ENCODE data around the gene CHERP. TPM values are rescaled to one million over a fixed set of nuclear protein-coding genes. Genes with fewer than 3 reads are reported as not detected.

The CHERP gene, protein sequence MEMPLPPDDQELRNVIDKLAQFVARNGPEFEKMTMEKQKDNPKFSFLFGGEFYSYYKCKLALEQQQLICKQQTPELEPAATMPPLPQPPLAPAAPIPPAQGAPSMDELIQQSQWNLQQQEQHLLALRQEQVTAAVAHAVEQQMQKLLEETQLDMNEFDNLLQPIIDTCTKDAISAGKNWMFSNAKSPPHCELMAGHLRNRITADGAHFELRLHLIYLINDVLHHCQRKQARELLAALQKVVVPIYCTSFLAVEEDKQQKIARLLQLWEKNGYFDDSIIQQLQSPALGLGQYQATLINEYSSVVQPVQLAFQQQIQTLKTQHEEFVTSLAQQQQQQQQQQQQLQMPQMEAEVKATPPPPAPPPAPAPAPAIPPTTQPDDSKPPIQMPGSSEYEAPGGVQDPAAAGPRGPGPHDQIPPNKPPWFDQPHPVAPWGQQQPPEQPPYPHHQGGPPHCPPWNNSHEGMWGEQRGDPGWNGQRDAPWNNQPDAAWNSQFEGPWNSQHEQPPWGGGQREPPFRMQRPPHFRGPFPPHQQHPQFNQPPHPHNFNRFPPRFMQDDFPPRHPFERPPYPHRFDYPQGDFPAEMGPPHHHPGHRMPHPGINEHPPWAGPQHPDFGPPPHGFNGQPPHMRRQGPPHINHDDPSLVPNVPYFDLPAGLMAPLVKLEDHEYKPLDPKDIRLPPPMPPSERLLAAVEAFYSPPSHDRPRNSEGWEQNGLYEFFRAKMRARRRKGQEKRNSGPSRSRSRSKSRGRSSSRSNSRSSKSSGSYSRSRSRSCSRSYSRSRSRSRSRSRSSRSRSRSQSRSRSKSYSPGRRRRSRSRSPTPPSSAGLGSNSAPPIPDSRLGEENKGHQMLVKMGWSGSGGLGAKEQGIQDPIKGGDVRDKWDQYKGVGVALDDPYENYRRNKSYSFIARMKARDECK
- 12.0 and 13.6 TPM in 2 replicates for polyA plus RNA-seq (2014; cell fraction: cytosol; rRNA removed)
- polyA plus RNA-seq (2014; cell fraction: nucleus; rRNA removed), result 28.7 and 30.1 TPM in 2 replicates

DNA sequence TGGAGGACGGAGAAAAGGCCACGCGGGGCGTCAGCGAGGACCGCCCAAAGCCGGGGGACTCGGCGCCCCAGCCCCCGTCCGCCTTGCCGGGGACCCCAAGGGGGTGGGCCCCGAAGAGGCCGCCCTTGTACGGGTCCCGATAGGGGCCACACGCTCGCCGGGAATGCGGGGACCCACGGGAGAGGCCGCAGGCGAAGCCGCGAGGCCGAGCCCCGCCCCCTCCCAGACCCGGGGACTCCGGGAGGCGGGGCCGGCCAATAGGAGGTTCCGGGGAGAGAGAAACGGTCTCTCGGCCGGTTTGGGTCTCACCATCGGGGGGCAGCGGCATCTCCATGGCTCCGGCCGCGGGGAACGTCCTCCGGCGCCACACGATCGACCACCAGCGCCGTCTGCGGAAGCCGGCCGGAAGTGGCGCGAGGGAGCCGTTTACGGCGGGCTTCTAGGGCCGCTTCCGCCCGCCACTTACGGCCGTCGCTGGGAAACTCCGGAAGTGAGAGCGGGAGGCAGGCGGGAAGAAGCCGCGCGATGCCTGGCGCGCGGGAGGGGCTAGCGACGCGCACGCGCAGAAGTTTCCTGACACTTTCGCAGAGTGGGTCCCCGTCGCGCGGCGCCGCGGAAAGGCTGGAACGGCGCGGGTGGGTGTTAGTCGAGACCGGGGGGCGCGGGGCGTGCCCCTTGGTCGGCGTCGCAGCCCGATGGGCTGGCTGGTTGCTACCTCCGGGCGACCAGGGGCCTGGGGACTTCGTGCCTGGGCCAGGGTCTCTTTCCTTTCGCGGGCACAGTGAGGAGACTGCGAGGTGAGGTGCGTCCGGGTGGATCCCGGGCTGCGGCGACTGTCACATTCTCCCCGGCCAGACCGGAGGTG is at the start of gene CHERP:
TSS of gene CHERP (minus strand) at position 393 of the 865 bp plus-strand sequence. CDS start at position 334, 59 bp downstream.
- DNase-seq (ENCODE audit: low spot score), result peak; percentile 92

DNA sequence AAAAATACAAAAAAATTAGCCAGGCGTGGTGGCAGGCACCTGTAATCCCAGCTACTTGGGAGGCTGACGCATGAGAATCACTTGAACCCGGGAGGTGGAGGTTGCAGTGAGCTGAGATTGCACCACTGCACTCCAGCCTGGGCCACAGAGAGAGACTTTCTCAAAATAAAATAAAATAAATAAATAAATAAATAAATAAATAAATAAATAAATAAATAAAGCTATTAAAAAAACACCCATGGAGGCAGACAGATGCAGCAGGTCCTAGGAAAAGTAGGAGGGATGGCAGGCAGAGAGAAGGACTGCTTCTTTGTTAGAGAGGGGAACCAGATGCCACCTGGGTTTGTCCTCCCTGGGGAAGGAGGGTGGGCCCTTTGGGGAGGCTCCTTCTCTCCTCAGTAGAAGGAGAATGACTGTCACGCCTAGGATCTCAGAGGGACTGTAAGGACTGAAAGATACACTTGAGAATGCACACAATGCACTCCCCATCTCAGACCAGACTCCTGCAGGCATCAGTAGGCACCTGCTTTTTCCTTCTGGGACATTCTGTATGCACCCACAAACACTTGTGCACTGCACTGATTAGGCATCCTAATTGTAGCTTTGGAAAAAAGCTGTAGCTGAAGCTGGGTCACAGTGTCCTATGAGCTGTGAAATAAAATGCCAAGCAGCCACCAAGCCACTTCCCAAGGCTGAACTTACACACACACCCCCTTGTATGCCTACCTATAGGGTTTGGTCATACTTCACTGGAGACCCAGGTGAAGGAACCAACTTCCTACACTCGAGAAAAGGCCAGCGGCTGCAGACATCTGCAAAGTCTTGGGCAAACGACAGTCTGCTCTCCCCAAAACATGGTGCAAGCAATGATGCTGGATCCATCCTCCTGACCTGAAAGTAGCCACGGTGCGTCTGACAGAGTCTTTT is 48.9 kb upstream of the CHERP start:
- no peak for DNase-seq (ENCODE audit: low spot score)

DNA sequence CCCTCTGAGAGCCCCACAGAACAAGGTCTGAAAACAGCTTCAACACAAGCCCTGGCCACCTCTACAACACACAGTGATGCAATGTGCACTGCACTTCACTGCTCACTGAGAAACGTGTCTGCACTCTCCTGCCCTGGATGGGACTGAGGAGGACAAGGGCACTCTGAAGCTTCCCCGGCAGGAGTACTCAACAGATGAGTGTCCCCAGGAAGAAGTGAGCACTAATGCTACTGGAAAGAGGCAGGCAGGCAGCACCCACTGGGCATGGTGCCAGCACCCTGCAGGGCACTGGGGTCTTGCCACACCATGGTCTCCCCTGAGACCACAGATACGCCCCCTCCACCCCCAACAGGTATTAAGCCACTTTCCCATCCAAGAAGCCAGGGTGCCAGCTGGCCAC is 47.7 kb upstream of the CHERP start:
- DNase-seq (ENCODE audit: low spot score), result no peak

DNA sequence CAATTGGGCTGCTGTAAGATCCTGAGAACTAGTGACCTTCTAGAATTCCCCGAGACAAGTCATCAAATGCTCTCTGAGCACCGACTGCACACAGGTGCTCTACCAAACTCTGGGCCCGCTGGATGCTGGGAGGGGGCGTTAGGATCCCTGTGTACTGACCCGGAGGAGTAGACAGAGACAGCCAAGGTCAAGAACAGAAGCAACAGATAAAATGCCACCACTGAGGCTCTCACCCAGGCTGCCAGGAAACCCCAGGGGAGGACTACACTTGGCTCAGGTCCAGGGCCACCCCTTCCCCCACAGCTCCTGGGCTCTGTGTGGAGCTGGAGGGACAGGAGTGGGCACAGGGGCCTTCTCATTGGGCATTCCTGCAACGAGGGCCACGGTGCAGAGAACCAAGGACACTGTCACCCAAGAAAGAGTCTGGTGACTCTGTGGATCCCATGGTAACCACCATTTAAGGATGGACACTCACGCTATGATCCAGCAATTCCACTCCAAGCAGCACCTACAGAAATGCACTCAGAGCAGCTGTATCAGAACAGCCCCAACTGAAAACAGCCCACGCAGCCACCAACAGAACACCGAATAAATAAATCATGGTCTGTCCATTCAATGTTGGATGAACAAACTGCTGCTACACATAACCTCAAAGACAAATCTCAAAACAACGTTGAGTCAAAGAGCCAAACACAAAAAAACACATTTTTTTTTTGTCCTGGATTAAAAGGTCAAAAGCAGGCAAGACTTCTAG is 46.8 kb upstream of the CHERP start:
- DNase-seq (ENCODE audit: low spot score), result no peak

DNA sequence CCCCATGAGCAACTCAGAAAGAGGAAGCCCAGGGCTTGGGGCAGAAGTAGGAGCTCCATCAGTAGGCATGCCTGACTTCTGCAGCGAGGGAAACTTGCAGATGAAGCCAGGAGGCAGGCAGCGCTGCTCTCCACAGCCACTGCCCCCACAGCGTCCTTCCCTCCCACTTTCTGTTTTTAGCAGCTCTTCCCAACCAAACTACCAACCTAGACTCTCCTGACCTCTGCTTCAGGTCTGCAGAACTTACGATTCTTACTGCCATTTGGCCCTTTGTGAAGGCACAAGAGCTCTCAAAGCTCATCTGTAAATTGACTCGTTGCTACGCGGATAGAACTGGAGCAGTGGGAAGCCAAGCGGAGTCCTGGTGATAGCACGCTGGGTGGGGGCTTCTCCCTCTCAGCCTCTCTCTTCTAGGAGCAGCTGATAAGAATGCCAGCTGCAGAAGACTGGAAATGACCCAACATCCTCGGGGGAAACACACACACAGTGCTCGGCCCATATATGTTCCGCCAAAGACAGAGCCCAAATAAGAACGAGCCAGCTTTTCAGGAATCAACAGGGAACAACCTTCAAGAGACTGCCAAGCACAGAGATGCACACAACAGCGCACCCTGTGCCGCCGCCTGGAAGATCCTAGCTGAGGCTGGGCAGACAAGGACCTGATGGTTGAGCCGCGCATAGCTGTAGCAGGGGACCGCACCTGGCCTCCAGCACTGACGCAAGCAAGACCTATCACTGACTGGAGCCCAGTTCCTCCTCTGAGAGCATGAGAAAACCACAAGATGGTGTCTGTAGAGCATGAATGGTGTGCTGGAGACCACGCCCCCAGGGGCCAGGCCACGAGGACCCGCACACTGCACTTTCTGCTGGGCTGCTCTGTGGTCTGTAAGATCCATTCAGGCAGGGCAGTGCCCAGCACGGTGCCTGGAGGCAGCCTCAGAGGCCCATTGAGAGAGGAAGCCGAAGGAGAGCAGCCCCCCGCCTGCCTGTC is 45.9 kb upstream of the CHERP start:
- peak; percentile 64 for DNase-seq (ENCODE audit: low spot score)

DNA sequence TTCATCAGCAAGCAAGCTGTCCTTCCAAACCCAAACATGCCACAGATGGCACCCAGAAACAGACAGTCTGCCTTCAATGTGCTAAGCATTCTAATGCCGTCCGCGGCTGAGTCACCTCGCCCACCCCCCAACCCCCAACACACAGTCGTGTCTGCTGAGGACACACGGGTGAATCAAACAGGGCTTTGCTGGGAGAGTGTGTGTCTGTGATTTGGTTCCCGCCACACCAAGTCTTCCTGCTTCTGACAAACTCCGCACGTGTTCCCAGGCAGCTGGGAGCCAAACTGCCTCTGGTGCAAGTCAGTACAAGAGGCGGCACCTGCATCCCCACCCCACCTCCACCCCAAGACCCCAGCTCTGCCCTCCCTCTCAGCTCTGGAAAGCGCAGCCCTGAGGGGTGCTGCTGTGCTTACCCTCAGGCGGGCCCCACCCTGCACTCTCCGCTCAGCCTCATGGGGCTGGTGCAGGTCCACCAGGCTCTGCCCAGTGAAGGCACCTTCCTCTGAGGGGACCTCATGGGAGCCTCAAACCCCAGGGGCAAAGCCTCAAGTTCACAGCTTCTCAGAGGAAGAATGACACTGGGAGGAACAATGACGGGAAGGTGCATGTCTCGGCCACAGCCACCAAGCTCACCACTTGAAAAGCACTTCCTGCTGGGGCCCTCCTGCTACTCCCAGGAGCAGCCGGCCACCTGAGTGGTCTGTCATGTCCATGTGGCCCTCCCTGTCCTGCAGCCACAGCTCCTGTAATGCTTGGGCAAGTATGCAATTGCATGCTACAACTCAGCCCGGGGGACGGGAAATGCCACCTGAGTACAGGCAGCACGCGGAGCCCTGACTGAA is 45.0 kb upstream of the CHERP start:
- no peak for DNase-seq (ENCODE audit: low spot score)

DNA sequence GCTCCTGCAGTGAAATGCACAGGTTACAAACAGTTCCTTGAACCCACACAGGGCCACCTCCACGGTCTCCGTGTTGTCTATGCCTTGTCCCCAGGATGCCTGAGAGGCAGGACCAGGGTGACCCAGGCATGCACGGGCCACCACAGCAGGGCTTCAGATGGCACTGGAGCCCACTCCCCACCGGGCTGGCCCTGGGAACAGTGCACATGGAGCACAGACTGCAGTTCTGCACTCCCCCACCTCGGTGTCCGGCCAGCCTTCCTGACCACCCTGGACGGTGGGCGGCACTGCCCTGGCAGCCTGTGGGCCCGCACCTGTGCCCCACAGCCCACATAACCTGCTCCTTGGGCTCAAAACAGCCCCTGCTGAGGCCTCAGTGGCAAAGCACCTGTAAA is 44.2 kb upstream of the CHERP start:
- DNase-seq (ENCODE audit: low spot score), result no peak

DNA sequence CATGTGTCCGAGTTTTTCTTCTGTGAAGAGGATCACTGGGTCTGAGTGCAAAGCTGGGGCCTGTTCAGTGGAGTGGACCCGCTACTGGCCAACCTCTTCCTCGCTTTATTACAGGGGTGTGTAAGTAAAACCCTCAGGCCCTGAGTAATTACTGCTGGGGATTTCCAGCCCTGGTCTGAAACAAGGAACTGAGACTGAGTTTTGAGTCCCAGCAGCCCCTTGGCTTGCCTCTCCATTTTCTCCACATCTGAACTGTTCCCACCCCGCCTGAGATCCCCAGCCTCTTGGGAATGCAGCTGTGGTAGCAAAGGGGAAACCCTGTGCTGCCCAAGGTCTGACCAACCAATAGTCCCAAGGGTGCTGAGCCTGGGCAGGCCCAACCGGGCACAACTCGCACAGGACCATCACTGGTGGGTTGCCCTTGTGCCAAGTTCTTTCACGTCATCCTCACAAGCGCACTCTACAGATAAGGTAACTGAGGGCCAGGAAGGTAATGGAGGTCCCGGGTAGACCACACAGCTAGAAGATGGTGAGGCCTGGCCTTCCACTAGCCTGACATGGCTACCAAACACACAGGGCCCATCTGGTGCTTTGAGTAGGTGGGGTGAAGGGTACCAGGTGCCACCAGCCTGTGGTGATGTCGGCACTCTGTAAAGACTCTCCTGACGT is 43.7 kb upstream of the CHERP start:
- DNase-seq (ENCODE audit: low spot score), result no peak

DNA sequence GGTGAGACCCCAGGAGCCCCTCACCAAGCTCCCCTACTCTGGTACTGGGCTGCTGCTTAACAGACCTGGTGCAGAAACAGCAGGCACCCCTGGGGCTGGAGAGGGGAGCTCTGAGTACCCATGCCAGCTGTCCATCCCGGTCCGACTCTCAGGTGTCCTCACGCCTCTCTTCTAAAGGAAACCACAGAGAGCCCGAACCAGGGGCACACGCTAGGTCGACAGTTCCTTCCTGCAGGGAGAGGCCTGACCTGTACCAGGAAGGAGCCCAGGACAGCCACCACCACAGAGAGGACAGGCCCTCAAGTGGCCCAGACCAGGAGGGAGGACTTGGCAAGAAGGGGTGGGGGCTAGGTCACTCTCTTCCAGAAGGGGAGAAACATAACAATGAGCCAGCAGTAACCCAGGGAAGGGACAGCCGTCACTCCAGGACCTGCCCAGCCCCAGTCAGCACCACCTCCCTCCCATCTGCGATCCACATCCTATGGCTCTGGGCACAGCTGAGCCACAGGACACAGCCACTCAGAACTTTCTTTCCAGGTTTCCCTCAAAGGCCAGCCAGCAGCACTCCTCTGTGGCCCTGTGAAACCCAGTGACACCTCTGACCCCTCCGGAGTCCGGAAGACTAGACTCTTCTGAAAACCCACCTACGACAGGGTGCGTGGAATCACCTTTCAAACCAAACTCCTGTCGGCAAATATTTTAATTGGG is 43.0 kb upstream of the CHERP start:
- DNase-seq (ENCODE audit: low spot score), result no peak

DNA sequence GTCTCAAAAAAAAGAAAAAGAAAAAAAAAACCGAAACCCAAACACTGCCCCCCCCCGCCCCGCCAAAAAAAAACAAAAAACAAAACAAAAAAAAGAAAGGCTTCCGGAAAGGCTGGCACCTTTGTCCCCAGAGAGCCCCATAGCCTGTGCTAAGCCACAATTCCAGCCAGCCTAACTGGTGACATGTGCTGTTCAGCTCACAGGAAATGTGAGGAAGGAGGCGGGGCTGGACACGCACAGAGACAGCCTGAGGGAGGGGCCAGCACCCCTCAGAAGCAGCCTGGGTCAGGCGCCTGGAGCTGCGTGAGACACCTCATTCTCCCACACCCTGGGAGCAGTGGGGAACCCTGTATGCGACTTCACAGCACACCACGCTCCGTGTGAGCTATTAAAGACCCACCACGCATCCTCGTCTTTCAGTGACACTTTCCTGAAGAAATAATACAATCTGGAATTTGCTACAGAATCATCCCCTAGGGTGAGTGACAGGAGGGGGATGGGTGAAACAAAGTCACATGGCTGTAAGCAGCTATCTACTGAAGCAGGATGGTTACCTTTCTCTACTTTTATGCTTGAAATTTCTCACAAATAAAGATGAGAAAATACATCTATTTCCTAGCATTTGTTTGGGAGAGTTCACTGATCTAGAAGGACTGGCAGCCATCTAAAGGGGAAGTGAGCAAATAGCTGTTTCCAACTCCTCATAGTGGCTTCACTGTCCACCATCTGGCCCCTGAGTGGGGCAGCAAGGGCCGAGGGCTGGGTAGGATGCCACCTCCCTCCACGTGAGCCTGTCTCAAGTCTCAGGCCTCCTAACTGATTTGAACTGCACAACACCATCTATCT is 42.2 kb upstream of the CHERP start:
- DNase-seq (ENCODE audit: low spot score), result peak; percentile 74

DNA sequence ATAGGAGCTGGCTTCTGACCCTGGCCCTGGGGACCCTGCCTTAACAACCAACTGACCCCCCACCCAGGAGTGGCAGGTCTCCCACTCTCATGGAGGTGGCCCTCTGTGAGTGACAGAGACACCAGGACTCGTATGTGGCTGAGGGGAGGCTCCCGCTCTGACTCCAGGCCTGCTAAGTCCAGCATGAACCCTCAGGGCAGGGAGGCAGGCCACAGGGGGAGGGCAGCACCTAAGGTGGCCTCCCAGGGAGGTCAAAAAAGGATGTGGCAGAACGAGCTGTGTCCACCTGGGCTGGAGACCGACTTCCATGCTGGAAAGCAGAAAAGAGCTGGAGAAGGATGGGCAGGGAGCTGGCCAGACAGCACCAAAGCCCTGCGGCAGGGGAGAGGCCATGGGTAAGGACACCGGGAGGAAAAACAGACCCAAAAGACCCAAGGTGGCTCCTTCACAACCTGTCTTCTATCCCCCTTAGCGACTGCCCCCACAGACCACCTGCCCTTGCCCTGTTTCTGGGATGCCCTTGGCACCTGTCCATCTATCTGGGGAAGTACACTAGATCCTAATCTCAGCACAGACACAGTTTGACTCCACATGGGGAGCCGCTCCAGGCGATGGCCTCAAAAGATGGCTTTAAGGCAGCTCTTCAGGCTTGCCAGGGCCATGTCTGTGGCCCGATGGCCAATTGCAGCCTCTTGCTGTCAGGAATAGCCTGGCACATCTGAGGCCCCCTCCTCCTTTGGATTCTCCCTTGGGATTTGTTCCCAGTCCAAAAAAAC is 40.4 kb upstream of the CHERP start:
- DNase-seq (ENCODE audit: low spot score), result no peak

DNA sequence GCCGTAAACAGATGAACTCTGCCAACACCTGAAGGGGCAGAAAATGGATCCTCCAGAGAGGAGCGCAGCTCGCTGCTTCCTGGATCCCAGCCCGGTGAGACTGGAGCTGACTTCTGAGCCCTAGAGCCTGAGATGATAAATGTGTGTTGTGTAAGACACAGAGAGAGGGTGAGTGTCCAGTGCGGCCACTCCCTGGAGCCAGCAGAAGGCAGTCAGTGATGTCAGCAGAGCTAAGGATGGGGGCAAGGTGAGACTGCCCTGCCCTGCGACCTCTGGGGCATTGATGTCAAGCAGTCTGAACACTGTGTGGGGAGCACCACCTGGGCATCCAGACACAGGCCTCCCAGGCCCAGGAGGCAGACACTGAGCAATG is 39.7 kb upstream of the CHERP start:
- DNase-seq (ENCODE audit: low spot score), result no peak

DNA sequence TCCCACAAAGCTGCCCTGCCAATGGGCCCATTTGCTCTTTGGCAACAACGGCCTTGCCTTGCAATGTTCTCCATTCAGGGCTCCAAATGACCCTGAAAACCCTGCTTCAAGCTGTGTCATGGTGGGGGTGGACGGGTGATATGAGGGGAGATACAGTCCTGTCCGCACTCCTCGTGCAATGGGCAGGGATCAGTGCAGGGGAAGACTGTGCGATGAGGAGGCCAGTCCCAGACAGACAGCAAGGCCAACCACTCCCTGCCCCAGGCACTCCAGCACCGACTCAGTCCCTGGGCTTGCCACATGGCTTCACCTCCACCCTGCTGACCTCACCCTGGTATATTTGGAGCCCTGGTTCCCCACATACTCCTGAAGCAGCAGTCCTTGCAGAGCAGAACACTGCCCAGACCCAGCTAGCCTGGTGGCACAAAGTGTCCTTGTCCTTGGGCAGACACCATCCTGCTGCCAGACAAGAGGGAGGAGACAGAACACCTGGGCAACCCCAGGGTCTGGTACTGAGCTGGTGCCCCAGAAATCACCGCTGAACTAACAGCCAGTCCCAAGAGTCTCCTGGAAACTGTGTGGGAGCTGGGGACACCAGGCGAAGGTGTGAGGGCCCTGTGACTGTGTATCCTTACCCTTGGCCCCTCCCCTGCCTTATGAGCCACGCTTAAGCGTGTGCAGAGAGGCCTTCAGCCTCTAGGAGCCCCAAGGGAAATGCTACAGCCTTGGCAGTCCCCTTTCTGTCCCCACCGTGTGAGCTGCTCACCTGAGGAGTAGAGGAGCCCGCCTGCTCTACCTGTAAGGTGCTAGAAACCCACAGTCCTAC is 39.1 kb upstream of the CHERP start:
- DNase-seq (ENCODE audit: low spot score), result no peak

DNA sequence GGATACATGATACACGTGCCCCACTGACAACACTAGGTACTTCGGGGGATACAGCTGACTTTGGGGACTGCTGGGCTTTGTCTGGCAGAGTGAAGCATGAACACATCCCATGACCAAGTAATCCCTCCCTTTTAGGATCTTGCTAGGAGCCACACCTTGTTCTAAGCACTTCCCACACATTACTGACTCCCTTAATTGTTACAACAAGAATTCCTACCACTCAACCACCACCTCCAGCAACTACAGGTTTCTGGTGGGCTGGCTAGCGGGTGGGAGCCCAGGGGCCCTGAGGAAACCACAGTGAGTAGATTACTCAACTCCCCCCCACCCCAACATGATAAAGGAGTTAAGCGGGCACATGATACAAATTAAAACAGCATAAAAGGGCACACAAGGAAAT is 37.1 kb upstream of the CHERP start:
- no peak for DNase-seq (ENCODE audit: low spot score)

Measured in SK-N-DZ (cell line).